A549 (cell line): ENCODE data around the gene EMP3.

Source experiments
- CTCF ChIP-seq: fragments of >200 bp; sonication (Bioruptor Twin); formaldehyde crosslinking; IDR thresholded peaks from 3 replicates; pipeline ENCODE4 v1.5.1; 2016
- FOSB ChIP-seq: fragments of 250-450 bp; sonication (Bioruptor Pico); IDR thresholded peaks from 2 replicates; pipeline ENCODE4 v1.5.0; 2020; ENCODE audit warnings: mild to moderate bottlenecking, moderate library complexity
- HES2 ChIP-seq: fragments of >200 bp; sonication (Bioruptor Twin); formaldehyde crosslinking; IDR thresholded peaks from 2 replicates; pipeline ENCODE4 v1.6.1; 2016

- no peak for TF ChIP-seq HES2
- no peak for TF ChIP-seq CTCF
- no peak for TF ChIP-seq FOSB (CRISPR knock-in tag)
These were observed 17.0 kb downstream of the EMP3 start for GRCh38 chr19:48342414-48342738.
